WTC11 (cell line): ENCODE results near the gene APOL3. TPM values are rescaled to one million over a fixed set of nuclear protein-coding genes. Genes with fewer than 3 reads are reported as not detected.

Experiments used
- ATAC-seq: fragments of 200-7000 bp; cut with Tn5 transposase; 2 replicates; pipeline ENCODE4 v1.10.0; 2021; ENCODE audit warnings: mild to moderate bottlenecking, moderate library complexity
- CTCF ChIA-PET: fragments of 300-600 bp; sonication (Branson Sonifier 250); formaldehyde crosslinking; loops from one replicate; lab custom pipeline; 2021; ENCODE audit warnings: antibody characterized with exemption; lab: Charles Lee
- POLR2A ChIA-PET: fragments of 350-600 bp; sonication (Branson Sonifier 250); formaldehyde crosslinking; loops from one replicate; lab custom pipeline; 2021; ENCODE audit warnings: antibody characterized with exemption; lab: Charles Lee
- DNase-seq: peaks from one replicate; pipeline ENCODE4 v3.0.0; 2021; ENCODE audit warnings: low spot score
- H3K27ac Mint-ChIP-seq: 2 replicates; pipeline ENCODE4 v1.8.0; 2021; ENCODE audit warnings: mixed read lengths
- H3K27me3 Mint-ChIP-seq: 2 replicates; pipeline ENCODE4 v1.8.0; 2021; ENCODE audit warnings: low read depth, mild to moderate bottlenecking, moderate library complexity, mixed read lengths
- H3K36me3 Mint-ChIP-seq: 2 replicates; pipeline ENCODE4 v1.8.0; 2021; ENCODE audit warnings: mixed read lengths
- H3K4me1 Mint-ChIP-seq: 2 replicates; pipeline ENCODE4 v1.8.0; 2022; ENCODE audit warnings: mixed read lengths
- H3K4me3 Mint-ChIP-seq: 2 replicates; pipeline ENCODE4 v1.8.0; 2021; ENCODE audit warnings: mild to moderate bottlenecking, moderate library complexity, mixed read lengths
- H3K9me3 Mint-ChIP-seq: 2 replicates; pipeline ENCODE4 v1.8.0; 2021; ENCODE audit warnings: mixed read lengths
- AFF4 ChIP-seq: sonication (generic); formaldehyde crosslinking; IDR thresholded peaks from 2 replicates; pipeline ENCODE4 v1.8.1; 2023; ENCODE audit warnings: mild to moderate bottlenecking, missing genetic modification reagents, borderline replicate concordance
- ARID4B ChIP-seq: sonication (generic); formaldehyde crosslinking; IDR thresholded peaks from 2 replicates; pipeline ENCODE4 v1.8.0; 2023; ENCODE audit warnings: missing genetic modification reagents, mild to moderate bottlenecking, borderline replicate concordance
- CREB1 ChIP-seq: sonication (generic); formaldehyde crosslinking; IDR thresholded peaks from 2 replicates; pipeline ENCODE4 v1.8.0; 2023; ENCODE audit warnings: mild to moderate bottlenecking, missing genetic modification reagents
- CTCF ChIP-seq: fragments of 200-600 bp; IDR thresholded peaks from 2 replicates; pipeline ENCODE4 v1.8.0; 2022; ENCODE audit warnings: antibody characterized with exemption
- FOXK1 ChIP-seq: sonication (generic); formaldehyde crosslinking; IDR thresholded peaks from 2 replicates; pipeline ENCODE4 v1.8.0; 2022; ENCODE audit warnings: mild to moderate bottlenecking, moderate library complexity, missing genetic modification reagents
- GABPB1 ChIP-seq: sonication (generic); formaldehyde crosslinking; IDR thresholded peaks from 2 replicates; pipeline ENCODE4 v1.8.1; 2023; ENCODE audit warnings: mild to moderate bottlenecking, missing genetic modification reagents
- GRHL2 ChIP-seq: fragments of 250-450 bp; sonication (Bioruptor Pico); IDR thresholded peaks from 2 replicates; pipeline ENCODE4 v1.8.0; 2022; ENCODE audit warnings: mild to moderate bottlenecking, moderate library complexity; ENCODE audit not compliant: insufficient replicate concordance, severe bottlenecking
- KAT7 ChIP-seq: sonication (generic); formaldehyde crosslinking; IDR thresholded peaks from 2 replicates; pipeline ENCODE4 v1.8.1; 2023; ENCODE audit warnings: missing genetic modification reagents, mild to moderate bottlenecking, borderline replicate concordance
- MAX ChIP-seq: sonication (generic); formaldehyde crosslinking; IDR thresholded peaks from 2 replicates; pipeline ENCODE4 v1.8.0; 2022; ENCODE audit warnings: mild to moderate bottlenecking, missing genetic modification reagents
- NFATC4 ChIP-seq: fragments of 250-450 bp; sonication (Bioruptor Pico); IDR thresholded peaks from 2 replicates; pipeline ENCODE4 v1.9.0; 2021; ENCODE audit warnings: mild to moderate bottlenecking
- NR2C2 ChIP-seq: sonication (generic); formaldehyde crosslinking; IDR thresholded peaks from 2 replicates; pipeline ENCODE4 v1.8.0; 2022; ENCODE audit warnings: mild to moderate bottlenecking, missing genetic modification reagents
- NR3C1 ChIP-seq: sonication (generic); formaldehyde crosslinking; conservative IDR thresholded peaks from 2 replicates; pipeline ENCODE4 v1.8.1; 2023; ENCODE audit warnings: low read depth, mild to moderate bottlenecking, missing genetic modification reagents
- PRDM15 ChIP-seq: sonication (generic); formaldehyde crosslinking; IDR thresholded peaks from 2 replicates; pipeline ENCODE4 v1.8.0; 2022; ENCODE audit warnings: missing genetic modification reagents
- PRRX2 ChIP-seq: fragments of 250-450 bp; sonication (Bioruptor Pico); IDR thresholded peaks from 2 replicates; pipeline ENCODE4 v1.8.0; 2021; ENCODE audit warnings: mild to moderate bottlenecking
- SOX15 ChIP-seq: fragments of 250-450 bp; sonication (Bioruptor Pico); IDR thresholded peaks from 2 replicates; pipeline ENCODE4 v1.9.0; 2021; ENCODE audit warnings: mild to moderate bottlenecking
- TEAD4 ChIP-seq: sonication (generic); formaldehyde crosslinking; IDR thresholded peaks from 2 replicates; pipeline ENCODE4 v1.8.0; 2022; ENCODE audit warnings: mild to moderate bottlenecking, missing genetic modification reagents
- TP53 ChIP-seq: sonication (generic); formaldehyde crosslinking; IDR thresholded peaks from 2 replicates; pipeline ENCODE4 v1.8.1; 2023; ENCODE audit warnings: mild to moderate bottlenecking, missing genetic modification reagents
- USF1 ChIP-seq: sonication (generic); formaldehyde crosslinking; IDR thresholded peaks from 2 replicates; pipeline ENCODE4 v1.8.0; 2022; ENCODE audit warnings: mild to moderate bottlenecking, missing genetic modification reagents
- total RNA-seq: library from RNA; stranded (reverse); gene quantifications from 3 replicates; pipeline ENCODE4 v1.2.3, GENCODE V29; 2021

Gene APOL3
- total RNA-seq, 1 experiment from 2014 or later, result 0.26 TPM

- no peaks in the 10 kb centered on the region; the same call in 1 of the 2 replicates for H3K4me1 Mint-ChIP-seq
- no peak overlapping the region for H3K27ac Mint-ChIP-seq
- TF ChIP-seq PRRX2 (CRISPR knock-in tag) (no peak), ARID4B (CRISPR knock-in tag) (no peak), MAX (CRISPR knock-in tag) (no peak)
- no peak overlapping the region for H3K4me3 Mint-ChIP-seq
- CTCF ChIA-PET, result interaction anchor here (0.7 to 4.7 kb wide), 3 partner anchors 20 to 173 kb away, joined by 3 to 23 read pairs (median 4); no protein-coding TSS in a partner anchor
- no peaks in the 10 kb centered on the region for H3K27me3 Mint-ChIP-seq
- 0 out of 2 replicates have a peak, but pooled peaks cover 6% of the 10 kb centered on the region for H3K36me3 Mint-ChIP-seq
- ATAC-seq, result no peak
- DNase-seq, result no peak
- peaks cover 10% of the 10 kb centered on the region for H3K9me3 Mint-ChIP-seq
- POLR2A ChIA-PET, result no interaction called here
Measured at GRCh38 chr22:36103891-36104290, 56.7 kb downstream of the APOL3 start.

- ATAC-seq, result no peak
- 0 out of 2 replicates have a peak, but pooled peaks cover 6% of the 10 kb centered on the region for H3K36me3 Mint-ChIP-seq
- ChIA-PET POLR2A (no interaction called here), CTCF (interaction anchor here (1.5 to 4.7 kb wide), 2 partner anchors 21 to 37 kb away, joined by 4 to 23 read pairs; no protein-coding TSS in a partner anchor)
- no peaks in the 10 kb centered on the region; the same call in 1 of the 2 replicates for H3K4me1 Mint-ChIP-seq
- no peak overlapping the region for H3K27ac Mint-ChIP-seq
- no peak overlapping the region for H3K4me3 Mint-ChIP-seq
- no peaks in the 10 kb centered on the region for H3K27me3 Mint-ChIP-seq
- H3K9me3 Mint-ChIP-seq, result peaks cover 10% of the 10 kb centered on the region
- no peak for DNase-seq
- TF ChIP-seq USF1 (CRISPR knock-in tag), result no peak
- TF ChIP-seq NR3C1 (CRISPR knock-in tag), result no peak
- no peak for TF ChIP-seq KAT7 (CRISPR knock-in tag)
- no peak for TF ChIP-seq PRDM15 (CRISPR knock-in tag)
- TF ChIP-seq FOXK1 (CRISPR knock-in tag), result no peak
- no peak for TF ChIP-seq CREB1 (CRISPR knock-in tag)
- TF ChIP-seq NFATC4 (CRISPR knock-in tag), result no peak
- TF ChIP-seq, all 79 proteins: peak for 0
Measured at GRCh38 chr22:36102995-36103394, 57.6 kb downstream of the APOL3 start.

GRCh38 chr22:36101756-36102155 lies 58.8 kb downstream of the APOL3 start:
- H3K4me1 Mint-ChIP-seq, result no peaks in the 10 kb centered on the region; the same call in 1 of the 2 replicates
- 0 out of 2 replicates have a peak, but pooled peaks cover 6% of the 10 kb centered on the region for H3K36me3 Mint-ChIP-seq
- H3K4me3 Mint-ChIP-seq, result no peak overlapping the region
- no peak overlapping the region for H3K27ac Mint-ChIP-seq
- DNase-seq (no peak), ATAC-seq (no peak)
- CTCF ChIA-PET, result interaction anchor here (4.7 kb wide), 1 partner anchor 36 kb away, joined by 23 read pairs; no protein-coding TSS in a partner anchor
- POLR2A ChIA-PET, result no interaction called here
- peaks cover 10% of the 10 kb centered on the region for H3K9me3 Mint-ChIP-seq
- H3K27me3 Mint-ChIP-seq, result no peaks in the 10 kb centered on the region
- no peak for TF ChIP-seq GRHL2 (CRISPR knock-in tag)
- no peak for TF ChIP-seq NR2C2 (CRISPR knock-in tag)
- TF ChIP-seq GABPB1 (CRISPR knock-in tag), result no peak
- no peak for TF ChIP-seq CTCF
- TF ChIP-seq AFF4 (CRISPR knock-in tag), result no peak
- TF ChIP-seq SOX15 (CRISPR knock-in tag), result no peak
- TF ChIP-seq TEAD4 (CRISPR knock-in tag), result no peak
- TF ChIP-seq TP53 (CRISPR knock-in tag), result no peak
